ENCODE data around the gene RAB6A.

DNA sequence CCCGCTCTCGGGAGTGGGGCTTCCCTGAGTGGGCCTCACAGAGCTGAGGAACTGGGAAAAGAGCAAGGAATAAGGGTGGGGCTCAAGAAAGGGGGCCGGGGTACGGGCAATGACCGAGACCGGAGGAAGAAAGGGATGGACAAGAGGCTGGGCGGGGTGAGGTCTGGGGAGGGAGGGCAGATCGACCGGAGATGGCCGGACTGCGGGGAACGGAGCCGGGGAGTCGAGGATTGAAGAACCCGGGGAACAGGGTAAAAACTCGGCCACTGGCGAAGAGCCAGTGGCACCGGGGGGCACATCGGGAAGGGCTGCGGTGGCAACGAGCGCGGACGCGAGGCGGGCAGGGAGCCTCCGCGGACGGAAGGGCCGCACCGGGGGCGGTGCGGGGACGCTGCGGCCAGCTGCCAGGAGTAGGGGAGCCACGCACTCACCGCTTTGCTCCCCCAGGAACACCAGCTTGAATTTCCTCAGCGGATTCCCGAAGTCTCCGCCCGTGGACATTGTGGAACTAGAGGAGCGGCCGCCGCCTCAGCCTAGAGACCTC is 667 bp downstream of the RAB6A start:
- TF ChIP-seq NRF1 (IDR thresholded peaks at IDR 0.05; ENCODE audit: low read depth, low read length) (no peak), ZNF274 (IDR thresholded peaks at IDR 0.05; ENCODE audit: borderline replicate concordance, extremely low read depth, low read length) (no peak)
- TF ChIP-seq, protein P1, sequence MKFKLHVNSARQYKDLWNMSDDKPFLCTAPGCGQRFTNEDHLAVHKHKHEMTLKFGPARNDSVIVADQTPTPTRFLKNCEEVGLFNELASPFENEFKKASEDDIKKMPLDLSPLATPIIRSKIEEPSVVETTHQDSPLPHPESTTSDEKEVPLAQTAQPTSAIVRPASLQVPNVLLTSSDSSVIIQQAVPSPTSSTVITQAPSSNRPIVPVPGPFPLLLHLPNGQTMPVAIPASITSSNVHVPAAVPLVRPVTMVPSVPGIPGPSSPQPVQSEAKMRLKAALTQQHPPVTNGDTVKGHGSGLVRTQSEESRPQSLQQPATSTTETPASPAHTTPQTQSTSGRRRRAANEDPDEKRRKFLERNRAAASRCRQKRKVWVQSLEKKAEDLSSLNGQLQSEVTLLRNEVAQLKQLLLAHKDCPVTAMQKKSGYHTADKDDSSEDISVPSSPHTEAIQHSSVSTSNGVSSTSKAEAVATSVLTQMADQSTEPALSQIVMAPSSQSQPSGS (IDR thresholded peaks at IDR 0.05; ENCODE audit: low read length), result no peak
- TF ChIP-seq, protein P2, sequence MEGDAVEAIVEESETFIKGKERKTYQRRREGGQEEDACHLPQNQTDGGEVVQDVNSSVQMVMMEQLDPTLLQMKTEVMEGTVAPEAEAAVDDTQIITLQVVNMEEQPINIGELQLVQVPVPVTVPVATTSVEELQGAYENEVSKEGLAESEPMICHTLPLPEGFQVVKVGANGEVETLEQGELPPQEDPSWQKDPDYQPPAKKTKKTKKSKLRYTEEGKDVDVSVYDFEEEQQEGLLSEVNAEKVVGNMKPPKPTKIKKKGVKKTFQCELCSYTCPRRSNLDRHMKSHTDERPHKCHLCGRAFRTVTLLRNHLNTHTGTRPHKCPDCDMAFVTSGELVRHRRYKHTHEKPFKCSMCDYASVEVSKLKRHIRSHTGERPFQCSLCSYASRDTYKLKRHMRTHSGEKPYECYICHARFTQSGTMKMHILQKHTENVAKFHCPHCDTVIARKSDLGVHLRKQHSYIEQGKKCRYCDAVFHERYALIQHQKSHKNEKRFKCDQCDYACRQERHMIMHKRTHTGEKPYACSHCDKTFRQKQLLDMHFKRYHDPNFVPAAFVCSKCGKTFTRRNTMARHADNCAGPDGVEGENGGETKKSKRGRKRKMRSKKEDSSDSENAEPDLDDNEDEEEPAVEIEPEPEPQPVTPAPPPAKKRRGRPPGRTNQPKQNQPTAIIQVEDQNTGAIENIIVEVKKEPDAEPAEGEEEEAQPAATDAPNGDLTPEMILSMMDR (IDR thresholded peaks at IDR 0.05; ENCODE audit: control extremely low read depth in 1 of 3, insufficient read depth in 1 of 3, low read depth in 1 of 3, low read length in 3 of 3), result no peak

All from H1 (cell line).